PC-3 (cell line): ENCODE results near the gene ESRRB. TPM values are rescaled to one million over a fixed set of nuclear protein-coding genes. Genes with fewer than 3 reads are reported as not detected.

Source experiments
- ATAC-seq: fragments of 200-7000 bp; cut with Tn5 transposase; 2 replicates; pipeline ENCODE4 v1.9.1; 2020; ENCODE audit warnings: mild to moderate bottlenecking, moderate library complexity
- BruUV-seq: library from RNA; stranded (reverse); fragments of 400-500 nt; replicated peaks from 2 replicates; lab custom pipeline; 2021; lab: Mats Ljungman, UMichigan
- CTCF ChIA-PET: fragments of 300-600 bp; sonication (Branson Sonifier 250); formaldehyde crosslinking; loops from one replicate; lab custom pipeline; 2022; ENCODE audit warnings: antibody characterized with exemption; lab: Charles Lee
- POLR2A ChIA-PET: fragments of 300-600 bp; sonication (Branson Sonifier 250); formaldehyde crosslinking; loops from one replicate; lab custom pipeline; 2022; ENCODE audit warnings: antibody characterized with exemption; ENCODE audit not compliant: unreplicated experiment; lab: Charles Lee
- DNase-seq: peaks from one replicate; pipeline ENCODE4 v3.0.0-alpha.2; 2015
- H2AFZ ChIP-seq: fragments of 300-600 bp; sonication (generic); 2 replicates; pipeline ENCODE4 v1.6.0; 2016; ENCODE audit warnings: antibody characterized with exemption, low read length
- H3F3A ChIP-seq: fragments of 300-600 bp; sonication (generic); one replicate; pipeline ENCODE4 v1.6.0; 2017; ENCODE audit warnings: antibody characterized with exemption, low read length, control low read depth, mild to moderate bottlenecking; ENCODE audit not compliant: unreplicated experiment
- H3K27ac ChIP-seq: fragments of 300-600 bp; sonication (generic); 2 replicates; pipeline ENCODE4 v1.5.1; 2016; ENCODE audit warnings: mild to moderate bottlenecking, low read length
- H3K27me3 ChIP-seq: fragments of 300-600 bp; sonication (generic); 2 replicates; pipeline ENCODE4 v1.6.1; 2016; ENCODE audit warnings: low read length, mixed read lengths
- H3K36me3 ChIP-seq: fragments of 300-600 bp; sonication (generic); 2 replicates; pipeline ENCODE4 v1.6.1; 2016; ENCODE audit warnings: low read depth, mixed run types, low read length, mixed read lengths
- H3K4me1 ChIP-seq: fragments of 300-600 bp; sonication (generic); 2 replicates; pipeline ENCODE4 v1.5.1; 2016; ENCODE audit warnings: low read length; ENCODE audit not compliant: insufficient read depth
- H3K4me2 ChIP-seq: fragments of 300-600 bp; sonication (generic); 2 replicates; pipeline ENCODE4 v1.6.0; 2016; ENCODE audit warnings: low read length
- H3K4me3 ChIP-seq: fragments of 300-600 bp; sonication (generic); 2 replicates; pipeline ENCODE4 v1.5.1; 2016; ENCODE audit warnings: mild to moderate bottlenecking, low read length, mixed read lengths
- H3K79me2 ChIP-seq: fragments of 300-600 bp; sonication (generic); 2 replicates; pipeline ENCODE4 v1.6.1; 2017; ENCODE audit warnings: low read length, mixed read lengths
- H3K9ac ChIP-seq: fragments of 300-600 bp; sonication (generic); 2 replicates; pipeline ENCODE4 v1.6.0; 2016; ENCODE audit warnings: mild to moderate bottlenecking, low read length
- H3K9me2 ChIP-seq: fragments of 300-600 bp; sonication (generic); replicated peaks from 2 replicates; pipeline ENCODE4 v1.6.1; 2016; ENCODE audit warnings: mixed run types, low read length, mixed read lengths
- H3K9me3 ChIP-seq: fragments of 300-600 bp; sonication (generic); 2 replicates; pipeline ENCODE4 v1.6.1; 2016; ENCODE audit warnings: low read length, mixed read lengths
- H4K20me1 ChIP-seq: fragments of 300-600 bp; sonication (generic); 2 replicates; pipeline ENCODE4 v1.6.1; 2016; ENCODE audit warnings: low read length, mixed read lengths
- EZH2 ChIP-seq: fragments of 300-600 bp; sonication (generic); IDR thresholded peaks from one replicate; pipeline ENCODE4 v1.6.1; 2017; ENCODE audit warnings: antibody characterized with exemption, mild to moderate bottlenecking, low read length; ENCODE audit not compliant: unreplicated experiment
- EZH2phosphoT487 ChIP-seq: fragments of 300-600 bp; sonication (generic); IDR thresholded peaks from 2 replicates; pipeline ENCODE4 v1.6.1; 2018; ENCODE audit warnings: mild to moderate bottlenecking, antibody characterized with exemption, low read length, borderline replicate concordance
- intact Hi-C: fragments of 100-400 bp; cut with micrococcal nuclease; formaldehyde crosslinking; loops from 2 replicates; pipeline ENCODE4 v1.9.0; 2023
- total RNA-seq: library from RNA; depleted of rRNA; stranded (reverse); fragments of >200 nt; gene quantifications from 2 replicates; pipeline ENCODE4 v1.2.3, GENCODE V29; 2014
- TF ChIP-seq, protein P1 (sequence below): fragments of 300-600 bp; sonication (generic); conservative IDR thresholded peaks from 2 replicates; pipeline ENCODE4 v1.5.1; 2017; ENCODE audit warnings: antibody characterized with exemption, low read depth, mild to moderate bottlenecking, low read length

ESRRB gene
- total RNA-seq, 1 experiment from 2014 or later, result not detected

GRCh38 chr14:76423534-76423933 is 47.6 kb downstream of the ESRRB start:
- Histone ChIP-seq H3K4me1 (no peaks in the 10 kb centered on the region), H3K79me2 (no peaks in the 10 kb centered on the region), H3K36me3 (no peaks in the 10 kb centered on the region), H3K4me3 (no peak overlapping the region), H2AFZ (no peak overlapping the region), H3K27ac (no peak overlapping the region), H3K9me2 (no peaks in the 10 kb centered on the region), H4K20me1 (no peaks in the 10 kb centered on the region), H3K4me2 (no peak overlapping the region), H3F3A (no peaks in the 10 kb centered on the region), H3K27me3 (peaks cover 20% of the 10 kb centered on the region), H3K9me3 (no peaks in the 10 kb centered on the region), H3K9ac (no peak overlapping the region)
- ATAC-seq (no peak), DNase-seq (no peak)
- CTCF ChIA-PET, result no interaction called here
- no TSS peak for BruUV-seq
- TF ChIP-seq EZH2phosphoT487 (no peak), EZH2 (no peak)
- TF ChIP-seq, protein P1, sequence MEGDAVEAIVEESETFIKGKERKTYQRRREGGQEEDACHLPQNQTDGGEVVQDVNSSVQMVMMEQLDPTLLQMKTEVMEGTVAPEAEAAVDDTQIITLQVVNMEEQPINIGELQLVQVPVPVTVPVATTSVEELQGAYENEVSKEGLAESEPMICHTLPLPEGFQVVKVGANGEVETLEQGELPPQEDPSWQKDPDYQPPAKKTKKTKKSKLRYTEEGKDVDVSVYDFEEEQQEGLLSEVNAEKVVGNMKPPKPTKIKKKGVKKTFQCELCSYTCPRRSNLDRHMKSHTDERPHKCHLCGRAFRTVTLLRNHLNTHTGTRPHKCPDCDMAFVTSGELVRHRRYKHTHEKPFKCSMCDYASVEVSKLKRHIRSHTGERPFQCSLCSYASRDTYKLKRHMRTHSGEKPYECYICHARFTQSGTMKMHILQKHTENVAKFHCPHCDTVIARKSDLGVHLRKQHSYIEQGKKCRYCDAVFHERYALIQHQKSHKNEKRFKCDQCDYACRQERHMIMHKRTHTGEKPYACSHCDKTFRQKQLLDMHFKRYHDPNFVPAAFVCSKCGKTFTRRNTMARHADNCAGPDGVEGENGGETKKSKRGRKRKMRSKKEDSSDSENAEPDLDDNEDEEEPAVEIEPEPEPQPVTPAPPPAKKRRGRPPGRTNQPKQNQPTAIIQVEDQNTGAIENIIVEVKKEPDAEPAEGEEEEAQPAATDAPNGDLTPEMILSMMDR, result no peak
- intact Hi-C loops, result no loop called here
- POLR2A ChIA-PET, result no interaction called here

DNA sequence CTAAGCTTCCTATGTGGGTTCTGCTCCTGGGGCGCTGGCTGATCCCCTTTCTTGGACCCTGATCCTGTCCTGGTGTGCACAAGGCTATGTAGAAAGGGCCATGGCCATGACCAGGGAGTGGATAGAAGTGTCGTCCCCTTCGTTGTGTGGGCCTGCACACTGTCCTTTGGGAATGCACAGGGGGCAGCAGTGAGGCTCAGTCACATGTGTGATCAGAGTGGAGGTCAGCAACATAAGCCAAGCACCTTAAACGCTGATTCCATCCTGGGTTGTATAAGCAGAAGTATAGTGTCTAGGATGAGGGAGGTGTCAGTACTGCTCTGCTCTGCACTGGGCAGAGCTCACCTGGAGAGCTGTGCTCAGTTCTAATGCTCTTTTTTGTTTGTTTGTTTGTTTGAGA is 48.4 kb downstream of the ESRRB start:
- Histone ChIP-seq H3K9me2 (no peaks in the 10 kb centered on the region), H3K9ac (no peak overlapping the region), H3K27me3 (peaks cover 27% of the 10 kb centered on the region), H3K79me2 (no peaks in the 10 kb centered on the region), H3K36me3 (no peaks in the 10 kb centered on the region), H2AFZ (no peak overlapping the region), H3K4me3 (no peak overlapping the region), H3K27ac (no peak overlapping the region), H3K4me2 (no peak overlapping the region), H4K20me1 (no peaks in the 10 kb centered on the region), H3K9me3 (no peaks in the 10 kb centered on the region), H3F3A (no peaks in the 10 kb centered on the region), H3K4me1 (no peaks in the 10 kb centered on the region)
- DNase-seq, result no peak
- TF ChIP-seq EZH2 (no peak), EZH2phosphoT487 (no peak)
- TF ChIP-seq, protein P1, result peak; percentile 23; the same call in 1 of the 2 replicates
- no peak for ATAC-seq
- BruUV-seq, result no TSS peak
- ChIA-PET CTCF (no interaction called here), POLR2A (no interaction called here)
- intact Hi-C loops, result no loop called here

DNA sequence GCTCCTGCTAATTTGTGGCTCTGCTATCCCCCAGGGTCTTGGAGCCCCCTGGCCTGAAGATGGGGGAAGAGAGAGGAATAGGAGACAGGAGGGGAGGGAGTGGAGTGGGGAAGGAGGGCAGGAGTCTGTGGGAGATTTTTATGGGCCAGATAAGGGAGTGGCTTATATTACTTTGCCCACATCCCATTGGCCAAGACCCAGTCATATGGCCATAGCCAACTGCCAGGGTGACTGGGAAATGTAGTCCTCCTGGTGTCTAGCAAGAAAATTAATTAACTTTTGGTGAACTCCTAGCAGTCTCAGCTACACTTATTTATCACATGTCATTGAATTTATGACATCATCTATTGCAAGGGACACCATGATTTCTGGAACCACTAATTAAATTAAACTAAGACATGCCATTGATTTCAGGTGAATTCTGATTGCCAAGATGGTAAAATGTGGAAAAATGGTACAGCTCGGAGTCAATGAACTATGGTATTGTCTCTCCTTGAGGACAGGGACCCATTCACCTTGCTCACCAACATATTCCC is 50.3 kb downstream of the ESRRB start:
- Histone ChIP-seq H2AFZ (no peak overlapping the region), H3K4me3 (no peak overlapping the region), H3K27ac (no peak overlapping the region), H3K36me3 (no peaks in the 10 kb centered on the region), H3K9ac (no peak overlapping the region), H3K4me2 (no peak overlapping the region), H3K27me3 (peaks cover 35% of the 10 kb centered on the region), H3K9me2 (no peaks in the 10 kb centered on the region), H4K20me1 (no peaks in the 10 kb centered on the region), H3K9me3 (no peaks in the 10 kb centered on the region), H3K4me1 (no peaks in the 10 kb centered on the region), H3F3A (no peaks in the 10 kb centered on the region), H3K79me2 (no peaks in the 10 kb centered on the region)
- ChIA-PET POLR2A (no interaction called here), CTCF (no interaction called here)
- no TSS peak for BruUV-seq
- ATAC-seq (no peak), DNase-seq (peak; percentile 5)
- TF ChIP-seq EZH2, result no peak
- TF ChIP-seq EZH2phosphoT487, result no peak
- intact Hi-C loops, result no loop called here
